WERI-Rb-1 (cell line): Measurements from ENCODE around the gene LINC01488.

Experiments
- DNase-seq: peaks from one replicate; pipeline ENCODE4 v3.0.0-alpha.2; 2020
- H3K27ac ChIP-seq: fragments of 250-450 bp; sonication (Bioruptor Pico); 2 replicates; pipeline ENCODE4 v1.5.1; 2020; ENCODE audit warnings: mild to moderate bottlenecking, moderate library complexity
- H3K27me3 ChIP-seq: fragments of 250-450 bp; sonication (Bioruptor Pico); 2 replicates; pipeline ENCODE4 v1.5.1; 2021; ENCODE audit warnings: mild to moderate bottlenecking, low read depth, moderate library complexity; ENCODE audit not compliant: insufficient read depth, severe bottlenecking
- H3K36me3 ChIP-seq: fragments of 250-450 bp; sonication (Bioruptor Pico); 2 replicates; pipeline ENCODE4 v1.5.1; 2020; ENCODE audit warnings: mild to moderate bottlenecking, moderate library complexity
- H3K4me3 ChIP-seq: 2 replicates; pipeline ENCODE4 v1.5.1; 2011; ENCODE audit warnings: low read depth, mild to moderate bottlenecking, control low read depth, low read length
- H3K9me3 ChIP-seq: fragments of 250-450 bp; sonication (Bioruptor Pico); 2 replicates; pipeline ENCODE4 v1.5.1; 2021; ENCODE audit warnings: mild to moderate bottlenecking, moderate library complexity; ENCODE audit not compliant: severe bottlenecking
- CTCF ChIP-seq: IDR thresholded peaks from 2 replicates; pipeline ENCODE4 v1.5.1; 2011; ENCODE audit warnings: low read depth, mild to moderate bottlenecking, control low read depth, inconsistent platforms, low read length

The LINC01488 gene

GRCh38 chr11:69486773-69487291, 5.4 kb downstream of the LINC01488 start:
- H3K27ac ChIP-seq: no peak overlapping the region
- H3K36me3 ChIP-seq: no peaks in the 10 kb centered on the region
- TF ChIP-seq CTCF: no peak
- H3K9me3 ChIP-seq: no peaks in the 10 kb centered on the region
- no peak for DNase-seq
- H3K4me3 ChIP-seq: no peak overlapping the region
- peaks cover 80% of the 10 kb centered on the region for H3K27me3 ChIP-seq

- DNase-seq: no peak
- Histone ChIP-seq H3K27ac (no peak overlapping the region), H3K27me3 (peaks cover 81% of the 10 kb centered on the region), H3K36me3 (no peaks in the 10 kb centered on the region), H3K9me3 (no peaks in the 10 kb centered on the region), H3K4me3 (no peak overlapping the region)
- TF ChIP-seq CTCF: no peak
Measured at GRCh38 chr11:69487391-69487790, 5.9 kb downstream of the LINC01488 start.

- DNase-seq: no peak
- no peaks in the 10 kb centered on the region for H3K9me3 ChIP-seq
- H3K27me3 ChIP-seq: peaks cover 81% of the 10 kb centered on the region
- H3K4me3 ChIP-seq: no peak overlapping the region
- no peak overlapping the region for H3K27ac ChIP-seq
- TF ChIP-seq CTCF: no peak
- no peaks in the 10 kb centered on the region for H3K36me3 ChIP-seq
Measured at GRCh38 chr11:69487849-69488542, 6.5 kb downstream of the LINC01488 start.

- Histone ChIP-seq H3K27me3 (peaks cover 81% of the 10 kb centered on the region), H3K9me3 (no peaks in the 10 kb centered on the region), H3K4me3 (no peak overlapping the region), H3K27ac (no peak overlapping the region), H3K36me3 (no peaks in the 10 kb centered on the region)
- TF ChIP-seq CTCF: no peak
- no peak for DNase-seq
Measured at GRCh38 chr11:69488543-69488940, 7.1 kb downstream of the LINC01488 start.

- no peaks in the 10 kb centered on the region for H3K36me3 ChIP-seq
- peaks cover 81% of the 10 kb centered on the region for H3K27me3 ChIP-seq
- DNase-seq: no peak
- H3K4me3 ChIP-seq: no peak overlapping the region
- H3K27ac ChIP-seq: no peak overlapping the region
- no peaks in the 10 kb centered on the region for H3K9me3 ChIP-seq
- no peak for TF ChIP-seq CTCF
Measured at GRCh38 chr11:69489031-69489745, 7.7 kb downstream of the LINC01488 start.
